Activated naive CD8-positive, alpha-beta T cell treated with anti-CD3 and anti-CD28 coated beads for 36 hours (primary cell): Measurements from ENCODE around the gene VPS13D. TPM values are rescaled to one million over a fixed set of nuclear protein-coding genes. Genes with fewer than 3 reads are reported as not detected.
"Not testable (repeated sequence)": the region's sequence is repeated elsewhere in the genome, so short reads cannot be mapped to it uniquely, and the experiment has no call there.

Experiments used
- DNase-seq: peaks from one replicate; pipeline ENCODE4 v3.0.0; 2021
- H3K27ac Mint-ChIP-seq: one replicate; pipeline ENCODE4 v1.8.0; 2022; ENCODE audit warnings: mild to moderate bottlenecking, moderate library complexity, mixed read lengths
- H3K27me3 Mint-ChIP-seq: one replicate; pipeline ENCODE4 v1.8.0; 2022; ENCODE audit warnings: mild to moderate bottlenecking, mixed read lengths
- H3K36me3 Mint-ChIP-seq: one replicate; pipeline ENCODE4 v1.8.0; 2021; ENCODE audit warnings: mild to moderate bottlenecking, mixed read lengths
- H3K4me1 Mint-ChIP-seq: one replicate; pipeline ENCODE4 v1.8.0; 2021; ENCODE audit warnings: mixed read lengths
- H3K4me3 Mint-ChIP-seq: one replicate; pipeline ENCODE4 v1.8.0; 2022; ENCODE audit warnings: mild to moderate bottlenecking, moderate library complexity, mixed read lengths
- H3K9me3 Mint-ChIP-seq: one replicate; pipeline ENCODE4 v1.8.0; 2022; ENCODE audit warnings: mixed read lengths
- total RNA-seq, 2 experiments: library from RNA; stranded (reverse); gene quantifications; one replicate each; pipeline ENCODE4 v1.2.3, GENCODE V29; 2021

VPS13D gene
- total RNA-seq, 2 experiments from 2014 or later: 27.7 to 29.1 TPM

- Mint-ChIP-seq H3K4me3 (no peak overlapping the region), H3K36me3 (peaks cover 23% of the 10 kb centered on the region), H3K27me3 (no peaks in the 10 kb centered on the region), H3K27ac (no peak overlapping the region), H3K9me3 (peaks cover 19% of the 10 kb centered on the region), H3K4me1 (peaks cover 4% of the 10 kb centered on the region)
- no peak for DNase-seq
These were observed 307.5 kb downstream of the VPS13D start for GRCh38 chr1:12537294-12537693.

- peaks cover 19% of the 10 kb centered on the region for H3K9me3 Mint-ChIP-seq
- H3K27me3 Mint-ChIP-seq: no peaks in the 10 kb centered on the region
- no peak overlapping the region for H3K4me3 Mint-ChIP-seq
- H3K36me3 Mint-ChIP-seq: peaks cover 23% of the 10 kb centered on the region
- no peak overlapping the region for H3K27ac Mint-ChIP-seq
- H3K4me1 Mint-ChIP-seq: peaks cover 5% of the 10 kb centered on the region
- no peak for DNase-seq
These were observed 308.2 kb downstream of the VPS13D start for GRCh38 chr1:12537906-12538461.

GRCh38 chr1:12538536-12538935 is 308.7 kb downstream of the VPS13D start:
- peaks cover 19% of the 10 kb centered on the region for H3K9me3 Mint-ChIP-seq
- not testable (repeated sequence) for H3K4me1 Mint-ChIP-seq, H3K27me3 Mint-ChIP-seq, DNase-seq, H3K27ac Mint-ChIP-seq, H3K4me3 Mint-ChIP-seq
- H3K36me3 Mint-ChIP-seq: peaks cover 23% of the 10 kb centered on the region

GRCh38 chr1:12539320-12539704 is 309.5 kb downstream of the VPS13D start:
- Mint-ChIP-seq H3K4me3 (no peak overlapping the region), H3K36me3 (peaks cover 23% of the 10 kb centered on the region), H3K9me3 (peaks cover 19% of the 10 kb centered on the region), H3K27ac (no peak overlapping the region), H3K27me3 (no peaks in the 10 kb centered on the region), H3K4me1 (peaks cover 4% of the 10 kb centered on the region)
- no peak for DNase-seq

GRCh38 chr1:12539705-12540579 is 310.1 kb downstream of the VPS13D start:
- no peak for DNase-seq
- no peak overlapping the region for H3K4me3 Mint-ChIP-seq
- peaks cover 23% of the 10 kb centered on the region for H3K36me3 Mint-ChIP-seq
- H3K9me3 Mint-ChIP-seq: peaks cover 19% of the 10 kb centered on the region
- H3K27me3 Mint-ChIP-seq: no peaks in the 10 kb centered on the region
- H3K27ac Mint-ChIP-seq: no peak overlapping the region
- peaks cover 9% of the 10 kb centered on the region for H3K4me1 Mint-ChIP-seq

- H3K27me3 Mint-ChIP-seq: no peaks in the 10 kb centered on the region
- H3K9me3 Mint-ChIP-seq: peaks cover 14% of the 10 kb centered on the region
- peaks cover 18% of the 10 kb centered on the region for H3K36me3 Mint-ChIP-seq
- no peak overlapping the region for H3K4me3 Mint-ChIP-seq
- peaks cover 12% of the 10 kb centered on the region for H3K4me1 Mint-ChIP-seq
- no peak for DNase-seq
- H3K27ac Mint-ChIP-seq: no peak overlapping the region
These were observed 310.9 kb downstream of the VPS13D start for GRCh38 chr1:12540580-12541273.

GRCh38 chr1:12541274-12542137 is 311.7 kb downstream of the VPS13D start:
- H3K27me3 Mint-ChIP-seq: no peaks in the 10 kb centered on the region
- DNase-seq: no peak
- H3K27ac Mint-ChIP-seq: no peak overlapping the region
- no peak overlapping the region for H3K4me3 Mint-ChIP-seq
- H3K36me3 Mint-ChIP-seq: peaks cover 12% of the 10 kb centered on the region
- H3K4me1 Mint-ChIP-seq: peaks cover 12% of the 10 kb centered on the region
- peaks cover 7% of the 10 kb centered on the region for H3K9me3 Mint-ChIP-seq

GRCh38 chr1:12542138-12542465 is 312.3 kb downstream of the VPS13D start:
- H3K27me3 Mint-ChIP-seq: no peaks in the 10 kb centered on the region
- H3K9me3 Mint-ChIP-seq: peaks cover 5% of the 10 kb centered on the region
- no peak overlapping the region for H3K4me3 Mint-ChIP-seq
- H3K36me3 Mint-ChIP-seq: peaks cover 9% of the 10 kb centered on the region
- H3K4me1 Mint-ChIP-seq: peaks cover 12% of the 10 kb centered on the region
- H3K27ac Mint-ChIP-seq: no peak overlapping the region
- no peak for DNase-seq

GRCh38 chr1:12542616-12543592 is 313.1 kb downstream of the VPS13D start:
- no peak for DNase-seq
- Mint-ChIP-seq H3K4me1 (peaks cover 12% of the 10 kb centered on the region), H3K27ac (no peak overlapping the region), H3K36me3 (peaks cover 3% of the 10 kb centered on the region), H3K4me3 (no peak overlapping the region), H3K27me3 (no peaks in the 10 kb centered on the region), H3K9me3 (no peaks in the 10 kb centered on the region)

- no peaks in the 10 kb centered on the region for H3K27me3 Mint-ChIP-seq
- no peak overlapping the region for H3K27ac Mint-ChIP-seq
- H3K36me3 Mint-ChIP-seq: peaks cover 3% of the 10 kb centered on the region
- no peaks in the 10 kb centered on the region for H3K9me3 Mint-ChIP-seq
- no peak for DNase-seq
- peaks cover 12% of the 10 kb centered on the region for H3K4me1 Mint-ChIP-seq
- H3K4me3 Mint-ChIP-seq: no peak overlapping the region
These were observed 313.9 kb downstream of the VPS13D start for GRCh38 chr1:12543740-12544154.

GRCh38 chr1:12544357-12544756 is 314.5 kb downstream of the VPS13D start:
- Mint-ChIP-seq H3K4me3 (no peak overlapping the region), H3K36me3 (peaks cover 2% of the 10 kb centered on the region)

GRCh38 chr1:12544992-12545391 is 315.2 kb downstream of the VPS13D start:
- Mint-ChIP-seq H3K27ac (peak overlapping the region; percentile 58), H3K36me3 (no peaks in the 10 kb centered on the region), H3K4me3 (peak overlapping the region; percentile 22), H3K27me3 (no peaks in the 10 kb centered on the region), H3K9me3 (no peaks in the 10 kb centered on the region), H3K4me1 (peaks cover 17% of the 10 kb centered on the region)
- no peak for DNase-seq

More at GRCh38 chr1:12544357-12544756, 314.5 kb downstream of the VPS13D start:
- Mint-ChIP-seq H3K27me3 (no peaks in the 10 kb centered on the region), H3K9me3 (no peaks in the 10 kb centered on the region), H3K27ac (no peak overlapping the region), H3K4me1 (peaks cover 12% of the 10 kb centered on the region)
- no peak for DNase-seq

GRCh38 chr1:12546771-12547585 is 317.1 kb downstream of the VPS13D start:
- Mint-ChIP-seq H3K9me3 (no peaks in the 10 kb centered on the region), H3K4me3 (no peak overlapping the region), H3K27me3 (no peaks in the 10 kb centered on the region), H3K27ac (no peak overlapping the region), H3K4me1 (peaks cover 20% of the 10 kb centered on the region), H3K36me3 (no peaks in the 10 kb centered on the region)
- DNase-seq: no peak
